Umbilical cord (tissue), 2 donors: ENCODE results near the gene CDC45. TPM values are rescaled to one million over a fixed set of nuclear protein-coding genes. Genes with fewer than 3 reads are reported as not detected.
"Not testable (repeated sequence)": the region's sequence is repeated elsewhere in the genome, so short reads cannot be mapped to it uniquely, and the experiment has no call there.

ENCODE experiments used
- DNase-seq: peaks from one replicate; pipeline ENCODE4 v3.0.0-alpha.2; 2015; ENCODE audit warnings: low spot score
- total RNA-seq: library from RNA; depleted of rRNA; stranded (reverse); fragments of >200 nt; gene quantifications from one replicate; pipeline ENCODE4 v1.2.3, GENCODE V29; 2014; ENCODE audit warnings: low replicate concordance; ENCODE audit not compliant: insufficient read depth

The CDC45 gene
- total RNA-seq, 1 donor from 2014 or later: 0.96 TPM

DNA sequence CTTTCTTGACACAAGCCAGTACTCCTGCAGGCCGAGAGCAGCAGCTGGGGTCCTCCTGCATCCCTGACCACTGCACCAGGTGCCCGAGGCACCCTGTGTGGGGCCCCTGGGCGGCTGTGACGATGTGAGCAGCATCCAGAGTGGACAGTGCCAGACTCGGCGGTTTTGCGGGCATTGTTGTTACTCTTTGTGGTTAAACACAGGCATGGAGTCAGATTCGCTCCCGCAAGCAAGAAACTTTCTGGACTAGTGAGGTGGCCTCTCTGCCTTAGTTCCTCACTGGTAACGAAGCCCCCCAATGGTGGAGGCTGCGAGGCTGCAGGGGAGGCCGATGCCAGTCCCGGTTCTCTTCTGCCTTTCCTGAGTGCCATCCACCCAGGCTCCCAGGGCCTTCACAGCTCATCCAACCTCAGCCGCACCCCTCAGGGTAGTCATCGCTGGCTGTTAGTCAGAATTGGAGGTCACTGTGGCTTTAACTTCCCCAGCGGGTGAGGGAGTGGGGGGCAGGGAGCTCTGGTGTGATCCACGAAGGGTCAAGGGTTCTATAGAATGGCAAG lies 48.2 kb downstream of the CDC45 start:
- DNase-seq: no peak

DNA sequence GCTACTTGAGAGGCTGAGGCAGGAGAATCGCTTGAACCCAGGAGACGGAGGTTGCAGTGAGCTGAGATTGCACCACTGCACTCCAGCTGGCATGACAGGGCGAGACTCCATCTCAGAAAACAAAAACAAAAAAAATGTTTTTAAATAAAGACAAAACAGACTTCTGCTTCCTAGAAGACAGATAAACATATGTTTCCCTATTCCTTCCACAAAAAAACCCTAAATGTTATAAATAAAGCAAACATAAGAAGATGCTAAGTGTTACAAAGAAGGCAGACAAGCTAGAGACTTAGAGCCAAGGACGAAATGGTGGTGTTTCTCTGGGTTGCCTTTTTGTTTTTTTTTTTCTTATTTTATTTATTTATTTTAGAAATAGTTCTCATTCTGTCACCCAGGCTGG lies 50.1 kb downstream of the CDC45 start:
- no peak for DNase-seq

DNA sequence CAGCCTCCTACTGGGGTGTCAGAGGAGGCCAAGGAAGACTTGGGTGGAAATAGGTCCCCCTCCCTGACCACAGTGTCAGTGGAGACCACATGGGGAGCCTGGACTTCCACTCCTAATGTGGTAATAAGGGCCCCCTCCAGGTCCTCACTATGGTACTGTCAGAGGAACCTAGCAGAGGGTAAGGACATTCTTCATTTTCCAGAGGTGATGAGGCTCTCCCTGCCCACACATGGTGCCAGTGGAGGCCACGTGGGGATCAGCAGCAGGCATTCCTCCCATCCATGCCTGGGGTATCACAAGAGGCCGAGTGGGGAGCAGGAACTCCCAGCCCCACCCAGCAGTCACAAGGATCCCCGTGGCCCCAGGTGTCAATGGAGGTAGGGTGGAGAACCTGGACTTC lies 51.0 kb downstream of the CDC45 start:
- DNase-seq: no peak

DNA sequence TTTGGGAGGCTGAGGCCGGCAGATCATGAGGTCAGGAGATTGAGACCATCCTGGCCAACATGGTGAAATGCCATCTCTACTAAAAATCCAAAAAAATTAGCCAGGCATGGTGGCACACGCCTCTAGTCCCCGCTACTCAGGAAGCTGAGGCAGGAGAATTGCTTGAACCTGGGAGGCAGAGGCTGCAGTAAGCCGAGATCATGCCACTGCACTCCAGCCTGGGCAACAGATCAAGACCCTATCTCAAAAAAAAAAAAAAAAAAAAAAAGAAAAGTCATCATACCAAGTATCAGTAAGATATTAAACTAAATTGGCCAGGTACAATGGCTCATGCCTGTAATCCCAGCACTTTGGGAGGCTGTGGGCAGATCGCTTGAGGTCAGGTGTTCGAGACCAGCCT lies 51.6 kb downstream of the CDC45 start:
- not testable (repeated sequence) for DNase-seq

DNA sequence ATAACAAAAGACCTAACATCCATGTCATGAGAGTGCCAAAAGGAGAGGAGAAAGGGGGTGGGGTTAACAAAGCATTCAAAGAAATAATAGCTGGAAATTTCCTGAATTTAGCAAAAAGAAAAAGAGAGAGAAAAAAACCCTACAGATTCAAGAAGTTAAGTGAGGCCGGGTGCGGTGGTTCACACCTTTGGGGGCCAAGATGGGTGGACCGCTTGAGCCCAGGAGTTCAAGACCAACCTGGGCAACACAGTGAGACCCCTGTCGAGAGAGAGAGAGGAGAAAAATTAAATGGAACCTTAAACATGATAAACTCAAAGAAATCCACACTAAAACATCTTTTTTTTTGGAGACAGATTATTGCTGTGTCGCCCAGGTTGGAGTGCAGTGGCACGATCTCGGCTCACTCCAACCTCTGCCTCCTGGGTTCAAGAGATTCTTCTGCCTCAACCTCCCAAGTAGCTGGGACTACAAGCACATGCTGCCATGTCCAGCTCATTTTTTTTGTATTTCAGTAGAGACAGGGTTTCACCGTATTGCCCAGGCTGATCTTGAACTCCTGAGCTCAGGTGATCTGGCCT lies 53.4 kb downstream of the CDC45 start:
- no peak for DNase-seq

DNA sequence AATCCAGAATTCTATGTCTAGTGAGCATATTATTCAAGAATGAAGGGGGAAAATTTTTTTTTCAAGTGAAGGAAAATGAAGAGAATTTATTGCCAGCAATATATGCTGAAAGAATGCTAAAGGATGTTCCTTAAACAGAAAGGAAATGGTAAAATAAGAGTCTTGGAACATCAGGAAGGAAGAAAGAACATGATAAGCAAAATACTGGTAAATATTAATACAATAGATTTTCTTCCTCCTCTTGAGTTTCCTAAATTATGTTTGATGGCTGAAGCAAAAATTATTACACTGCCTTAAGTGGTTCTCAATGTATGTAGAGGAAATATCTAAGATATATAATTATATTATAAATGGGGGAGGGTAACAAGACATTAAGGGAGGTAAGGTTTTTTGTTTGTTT lies 54.1 kb downstream of the CDC45 start:
- DNase-seq: no peak

DNA sequence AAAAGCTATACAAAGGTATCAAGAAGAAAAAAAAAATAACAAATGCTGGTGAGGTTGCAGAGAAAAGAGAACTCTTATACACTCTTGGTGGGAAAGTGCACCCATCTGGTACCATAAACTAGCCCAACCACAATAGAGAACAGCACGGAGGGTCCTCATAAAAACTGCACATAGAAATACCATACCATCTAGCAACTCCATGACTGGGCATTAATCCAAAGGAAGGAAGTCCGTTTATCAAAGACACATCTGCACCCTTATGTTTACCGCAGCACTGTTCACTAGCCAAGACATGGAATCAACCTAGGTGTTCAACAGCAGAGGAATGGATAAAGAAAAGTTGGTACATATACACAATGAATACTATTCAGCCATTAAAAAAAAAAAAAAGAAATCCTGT lies 55.3 kb downstream of the CDC45 start:
- DNase-seq: no peak

DNA sequence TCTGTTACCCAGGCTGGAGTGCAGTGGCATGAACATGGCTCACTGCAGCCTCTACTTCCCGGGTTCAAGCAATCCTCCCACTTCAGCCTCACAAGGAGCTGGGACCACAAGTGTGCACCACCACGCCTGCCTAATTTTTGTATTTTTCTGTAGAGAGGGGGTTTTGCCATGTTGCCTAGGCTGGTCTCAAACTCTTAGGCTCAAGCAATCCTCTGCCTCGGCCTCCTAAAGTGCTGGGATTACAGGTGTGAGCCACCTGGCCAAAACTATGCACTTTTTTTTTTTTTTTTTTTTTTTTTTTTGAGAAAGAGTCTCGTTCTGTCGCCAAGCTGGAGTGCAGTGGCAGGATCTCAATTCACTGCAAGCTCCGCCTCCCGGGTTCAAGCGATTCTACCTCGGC lies 56.8 kb downstream of the CDC45 start:
- no peak for DNase-seq

DNA sequence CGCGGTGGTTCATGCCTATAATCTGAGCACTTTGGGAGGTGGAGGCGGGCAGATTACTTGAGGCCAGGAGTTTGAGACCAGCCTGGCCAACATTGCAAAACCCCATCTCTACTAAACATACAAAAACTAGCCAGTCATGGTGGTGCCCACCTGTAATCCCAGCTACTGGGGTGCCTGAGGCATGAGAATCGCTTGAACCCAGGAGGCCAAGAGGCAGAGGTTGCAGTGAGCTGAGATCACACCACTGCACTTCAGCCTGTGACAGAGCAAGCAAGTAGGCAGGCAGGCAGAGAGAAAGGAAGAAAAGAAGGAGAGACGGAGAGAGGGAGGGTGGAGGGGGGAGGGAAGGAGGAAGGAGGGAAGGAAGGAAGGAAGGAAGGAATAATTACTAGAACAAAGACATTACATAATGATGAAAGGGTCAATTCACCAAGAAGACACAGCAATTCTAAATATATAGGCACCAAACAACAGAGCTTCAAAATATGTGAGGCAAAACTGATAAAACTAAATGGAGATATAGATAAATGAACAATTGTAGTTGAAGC lies 58.3 kb downstream of the CDC45 start:
- no peak for DNase-seq

DNA sequence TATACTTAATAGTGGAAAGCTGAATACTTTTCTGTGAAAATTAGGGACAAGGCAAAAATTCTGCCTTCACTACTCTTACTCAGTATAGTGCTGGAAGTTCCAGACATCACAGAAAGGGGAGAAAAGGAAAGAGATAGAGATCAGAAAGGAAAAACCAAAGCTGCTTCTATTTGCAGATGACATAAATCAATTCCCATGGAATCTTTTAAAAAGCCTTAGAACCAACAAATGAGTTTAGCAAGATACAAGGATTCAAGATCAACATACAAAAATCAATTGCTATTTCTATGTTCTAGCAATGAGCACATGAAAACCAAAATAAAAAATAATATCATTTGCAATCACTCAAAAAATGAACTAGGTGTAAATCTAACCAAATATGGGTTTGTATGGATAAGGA lies 60.7 kb downstream of the CDC45 start:
- DNase-seq: no peak

DNA sequence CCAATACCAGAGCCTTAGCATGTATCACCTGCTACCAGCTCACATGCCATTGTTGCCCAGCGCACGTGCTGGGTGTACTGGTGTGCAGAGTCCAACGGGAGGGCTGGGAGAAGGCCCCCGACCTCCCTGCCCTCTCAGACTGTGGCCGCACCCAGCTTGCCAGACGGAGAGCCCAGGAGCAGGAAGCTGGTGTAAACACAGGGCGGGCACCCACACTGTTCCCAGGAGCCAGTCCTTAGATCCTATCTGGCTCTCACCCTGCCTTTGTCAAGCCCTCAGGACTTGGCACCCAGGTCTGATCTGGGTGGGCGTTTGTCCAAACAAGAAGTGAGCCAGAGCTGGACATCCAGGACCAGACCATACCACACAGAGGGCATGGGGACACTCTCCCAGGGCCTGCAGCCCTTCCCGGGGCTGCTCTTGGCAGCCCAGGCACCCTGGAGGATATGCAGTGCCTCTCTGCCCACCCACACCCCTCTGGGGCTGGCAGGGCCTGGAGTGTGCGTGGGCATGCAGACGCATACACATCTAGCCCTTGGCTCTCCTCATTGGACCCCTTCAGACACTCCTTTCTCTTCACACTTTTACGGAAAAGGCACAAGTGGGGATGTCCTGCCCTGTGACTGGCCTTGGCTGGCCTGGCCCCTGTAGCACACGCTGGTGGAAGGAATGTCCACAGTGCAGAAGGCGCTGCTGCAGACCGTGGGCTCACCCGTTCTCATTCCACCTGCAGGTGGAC lies 64.4 kb downstream of the CDC45 start:
- no peak for DNase-seq

DNA sequence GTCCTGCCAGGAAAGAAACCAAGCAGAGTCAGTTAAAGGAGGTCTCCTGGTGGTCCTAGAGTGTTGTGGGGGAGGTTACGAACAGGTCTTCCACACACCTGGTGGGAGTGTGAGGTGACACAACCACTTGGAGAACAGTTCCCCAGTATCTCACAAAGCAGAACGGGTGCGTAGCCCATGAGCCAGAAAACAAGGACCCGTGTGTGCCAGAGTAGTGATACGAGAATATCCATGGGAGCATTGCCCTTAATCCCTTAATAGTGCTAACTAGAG lies 66.2 kb downstream of the CDC45 start:
- no peak for DNase-seq

DNA sequence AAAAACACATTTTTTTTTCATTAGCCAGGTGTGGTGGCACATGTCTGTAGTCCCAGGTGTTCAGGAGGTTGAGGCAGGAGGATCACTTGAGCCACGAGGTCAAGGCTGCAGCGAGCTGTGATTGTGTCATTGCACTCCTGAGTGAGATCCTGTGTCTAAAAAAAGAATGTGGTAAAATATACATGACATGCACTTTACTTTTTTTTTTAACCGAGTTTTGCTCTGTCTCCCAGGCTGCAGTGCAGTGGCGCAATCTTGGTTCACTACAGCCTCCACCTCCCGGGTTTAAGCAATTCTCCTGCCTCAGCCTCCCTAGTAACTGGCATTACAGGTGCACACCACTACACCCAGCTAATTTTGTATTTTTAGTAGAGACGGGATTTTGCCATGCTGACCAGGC lies 67.0 kb downstream of the CDC45 start:
- DNase-seq: no peak

DNA sequence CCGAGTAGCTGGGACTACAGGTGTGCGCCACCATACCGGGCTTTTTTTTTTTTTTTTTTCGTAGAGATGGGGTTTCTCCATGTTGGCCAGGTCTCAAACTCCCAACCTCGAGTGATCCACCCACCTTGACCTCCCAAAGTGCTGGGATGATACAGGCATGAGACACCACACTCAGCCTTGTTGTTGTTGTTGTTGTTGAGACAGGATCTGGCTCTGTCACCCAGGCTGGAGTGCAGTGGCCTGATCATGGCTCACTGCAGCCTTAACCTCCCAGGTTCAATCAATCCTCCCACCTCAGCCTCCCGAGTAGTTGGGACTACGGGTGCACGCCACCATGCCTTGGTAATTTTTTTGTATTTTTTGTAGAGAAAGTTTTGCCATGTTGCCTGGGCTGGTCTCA lies 67.9 kb downstream of the CDC45 start:
- no peak for DNase-seq

DNA sequence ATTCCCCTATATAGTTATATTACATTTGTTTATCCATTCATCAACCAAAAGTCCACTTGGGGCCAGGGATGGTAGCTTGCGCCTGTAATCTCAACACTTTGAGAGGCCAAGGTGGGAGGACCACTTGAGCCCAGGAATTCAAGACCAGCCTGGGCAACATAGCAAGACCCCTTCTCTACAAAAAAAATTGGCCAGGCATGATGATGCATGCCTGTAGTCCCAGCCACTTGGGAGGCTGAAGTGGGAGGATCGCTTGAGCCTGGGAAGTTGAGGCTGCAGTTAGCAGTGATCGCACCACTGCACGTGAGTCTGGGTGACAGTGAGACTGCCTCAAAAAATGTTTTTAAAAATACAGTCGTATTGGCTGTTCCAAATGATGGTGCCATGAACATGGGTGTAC lies 68.7 kb downstream of the CDC45 start:
- DNase-seq: not testable (repeated sequence)

DNA sequence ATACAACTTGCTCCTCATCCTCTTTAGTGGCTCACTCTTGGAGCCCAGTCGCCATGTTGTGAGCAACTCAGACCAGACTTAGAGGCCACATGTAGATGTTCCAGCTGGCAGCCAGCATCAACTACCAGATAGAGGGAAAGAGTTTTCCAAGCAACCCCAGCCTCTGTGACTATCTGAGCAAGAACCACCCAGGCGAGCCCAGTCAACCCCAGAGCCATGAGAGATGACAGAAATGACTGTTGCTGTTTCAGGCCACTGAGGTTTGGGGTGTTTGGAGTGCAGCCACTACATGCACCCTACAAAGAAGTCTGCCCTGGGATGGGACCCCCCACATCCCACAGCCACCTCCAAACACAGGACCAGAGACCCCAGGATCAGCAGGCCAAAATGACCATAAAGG lies 69.2 kb downstream of the CDC45 start:
- no peak for DNase-seq

DNA sequence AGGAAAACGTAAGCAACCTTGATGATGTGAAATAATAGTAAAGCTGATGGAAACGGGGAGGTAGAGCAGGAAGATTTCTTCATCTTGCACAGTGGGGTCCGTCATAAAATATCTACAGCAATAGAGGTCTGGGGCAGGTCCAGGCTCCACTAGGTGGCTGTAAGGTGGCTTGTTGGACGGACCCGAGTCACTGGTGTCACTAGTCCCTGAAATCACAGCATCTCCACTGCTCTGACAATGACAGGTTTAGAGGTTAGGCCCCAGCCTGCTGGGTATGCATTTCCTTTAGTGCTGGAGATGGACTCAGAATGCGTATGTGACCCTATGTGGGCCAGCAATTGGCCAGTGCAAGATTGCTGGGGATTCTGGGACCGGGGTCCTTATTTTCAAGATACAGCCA lies 69.7 kb downstream of the CDC45 start:
- DNase-seq: no peak

DNA sequence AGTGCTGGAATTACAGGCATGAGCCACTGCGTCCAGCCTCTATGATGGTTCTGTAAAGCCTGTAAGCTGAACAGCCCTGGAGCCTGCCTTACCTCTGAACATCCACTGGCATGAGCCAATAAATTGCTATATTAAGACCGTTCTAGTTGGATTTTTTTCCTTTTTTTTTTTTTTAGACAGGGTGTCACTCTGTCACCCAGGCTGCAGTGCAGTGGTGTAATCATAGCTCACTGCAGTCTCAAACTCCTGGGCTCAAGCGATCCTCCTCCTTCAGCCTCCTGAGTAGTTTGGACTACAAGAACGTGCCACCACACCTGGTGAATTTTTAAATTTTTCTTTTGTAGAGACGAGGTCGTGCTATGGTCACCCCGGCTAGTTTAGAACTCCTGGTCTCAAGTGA lies 70.7 kb downstream of the CDC45 start:
- no peak for DNase-seq

DNA sequence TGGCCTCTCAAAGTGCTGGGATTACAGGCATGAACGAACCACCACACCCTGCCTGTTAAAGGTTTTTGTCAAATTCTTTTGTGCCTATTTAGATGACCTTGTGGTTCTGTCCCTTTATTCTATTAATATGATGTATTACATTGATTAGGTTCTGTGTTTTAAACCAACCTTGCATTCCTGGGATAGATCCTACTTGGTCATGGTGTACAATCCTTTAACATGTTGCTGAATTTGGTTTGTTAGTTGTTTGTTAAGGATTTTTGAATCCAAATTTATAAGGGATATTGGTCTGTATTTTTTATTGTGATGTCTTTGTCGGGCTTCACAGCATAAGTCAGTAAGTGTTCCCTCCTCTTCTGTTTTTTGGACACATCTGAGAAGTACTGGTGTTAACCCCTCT lies 73.5 kb downstream of the CDC45 start:
- DNase-seq: no peak

DNA sequence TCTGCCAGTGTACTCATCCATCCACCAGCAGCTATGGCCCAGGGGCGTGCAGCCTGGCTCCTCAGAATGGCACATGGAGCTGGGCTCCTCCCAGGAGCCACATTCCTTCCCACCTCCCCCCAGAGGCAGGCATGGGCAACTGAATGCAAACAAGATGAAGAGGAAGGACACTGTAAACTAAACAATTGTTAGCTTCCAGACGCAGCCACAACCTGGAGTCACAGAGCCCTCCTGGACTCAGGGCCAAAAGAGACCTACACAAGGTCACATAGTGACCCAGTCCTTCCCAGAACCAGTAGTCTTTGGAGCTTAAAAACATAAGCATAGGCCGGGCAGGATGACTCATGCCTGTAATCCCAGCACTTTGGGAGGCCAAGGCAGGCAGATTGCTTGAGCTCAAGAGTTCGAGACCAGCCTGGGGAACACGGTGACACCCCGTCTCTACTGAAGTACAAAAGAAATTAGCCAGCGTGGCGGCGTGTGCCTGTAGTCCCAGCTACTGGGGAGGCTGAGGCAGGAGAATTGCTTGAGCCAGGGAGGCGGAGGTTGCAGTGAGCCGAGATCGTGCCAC lies 75.2 kb downstream of the CDC45 start:
- no peak for DNase-seq

DNA sequence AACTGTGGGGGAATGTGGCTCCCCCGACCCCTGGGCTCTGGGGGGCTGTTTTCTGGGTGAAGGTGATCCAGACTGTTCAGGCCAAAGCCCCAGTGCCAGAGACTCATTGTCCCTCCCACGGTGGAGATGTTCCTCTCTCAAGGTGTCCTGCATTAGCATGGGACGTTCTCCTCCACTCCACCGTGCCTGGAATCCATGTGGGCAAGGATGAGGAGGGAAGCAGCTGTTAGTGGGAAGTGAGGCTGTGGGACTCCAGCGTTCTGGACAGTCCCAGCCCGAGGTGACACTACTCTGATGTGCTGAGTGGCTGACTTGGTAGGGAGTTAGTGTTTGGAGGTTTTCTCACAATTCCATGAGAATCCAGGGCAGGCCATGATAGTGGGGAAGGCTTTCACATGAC lies 75.9 kb downstream of the CDC45 start:
- DNase-seq: no peak

DNA sequence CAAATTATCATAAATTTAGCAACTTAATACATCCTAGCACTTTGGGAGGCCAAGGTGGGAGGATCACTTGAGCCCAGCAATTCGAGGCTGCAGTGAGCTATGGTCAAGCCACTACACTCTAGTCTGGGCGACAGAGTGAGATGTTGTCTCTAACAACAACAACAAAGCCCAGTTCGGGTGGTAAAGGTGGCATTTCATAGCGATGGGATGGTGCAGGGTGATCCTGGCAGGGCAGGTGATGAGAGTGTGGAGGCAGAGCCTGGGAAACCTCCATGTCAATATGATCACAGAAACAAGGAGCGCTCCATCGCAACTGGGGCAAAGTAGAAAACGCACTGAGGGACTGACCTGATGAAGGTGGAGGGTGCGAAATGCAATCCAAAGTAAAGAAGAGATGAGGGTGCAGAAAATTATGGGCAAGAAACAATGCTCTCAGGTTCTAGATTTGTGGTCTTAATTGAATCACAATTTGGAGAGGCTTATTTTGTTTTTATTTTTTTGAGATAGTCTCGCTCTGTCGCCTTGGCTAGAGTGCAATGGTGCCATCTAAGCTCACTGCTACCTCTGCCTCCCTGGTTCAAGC lies 77.3 kb downstream of the CDC45 start:
- DNase-seq: no peak

DNA sequence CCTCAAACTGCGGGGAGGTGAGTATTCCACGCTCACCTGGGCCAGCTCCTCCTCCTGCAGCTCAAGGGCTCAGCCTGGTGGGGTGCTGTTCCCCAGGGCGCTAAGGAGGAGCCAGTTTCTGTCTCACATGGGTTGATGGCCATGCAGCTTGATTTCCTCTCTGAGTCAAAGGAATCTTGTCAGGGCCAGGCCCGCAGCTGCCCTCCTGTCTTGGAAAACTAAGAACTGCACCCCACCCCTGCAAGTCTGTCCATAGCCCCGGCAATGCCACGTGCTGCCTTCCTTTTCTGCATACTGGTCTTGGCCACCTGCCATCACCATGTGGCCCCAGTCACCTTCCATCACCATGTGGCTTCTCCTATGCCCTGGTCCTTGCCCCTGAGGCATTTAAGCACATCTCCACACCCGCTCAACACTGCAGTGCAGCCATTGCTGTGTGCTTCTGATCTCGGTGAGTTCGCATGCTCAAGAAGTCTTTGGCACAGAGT lies 79.6 kb downstream of the CDC45 start:
- DNase-seq: no peak
